HG02852 (cell line): ENCODE data around the gene TARP.
A peak's percentile ranks its signal among the peaks of the same experiment; 100 is the strongest.
"Not testable (repeated sequence)": the region's sequence is repeated elsewhere in the genome, so short reads cannot be mapped to it uniquely, and the experiment has no call there.

Experiments used
- ATAC-seq: cut with Tn5 transposase; IDR thresholded peaks from one replicate; pipeline ENCODE4 v1.9.1; 2021; ENCODE audit warnings: mild to moderate bottlenecking, moderate library complexity; ENCODE audit not compliant: unreplicated experiment

TARP gene

DNA sequence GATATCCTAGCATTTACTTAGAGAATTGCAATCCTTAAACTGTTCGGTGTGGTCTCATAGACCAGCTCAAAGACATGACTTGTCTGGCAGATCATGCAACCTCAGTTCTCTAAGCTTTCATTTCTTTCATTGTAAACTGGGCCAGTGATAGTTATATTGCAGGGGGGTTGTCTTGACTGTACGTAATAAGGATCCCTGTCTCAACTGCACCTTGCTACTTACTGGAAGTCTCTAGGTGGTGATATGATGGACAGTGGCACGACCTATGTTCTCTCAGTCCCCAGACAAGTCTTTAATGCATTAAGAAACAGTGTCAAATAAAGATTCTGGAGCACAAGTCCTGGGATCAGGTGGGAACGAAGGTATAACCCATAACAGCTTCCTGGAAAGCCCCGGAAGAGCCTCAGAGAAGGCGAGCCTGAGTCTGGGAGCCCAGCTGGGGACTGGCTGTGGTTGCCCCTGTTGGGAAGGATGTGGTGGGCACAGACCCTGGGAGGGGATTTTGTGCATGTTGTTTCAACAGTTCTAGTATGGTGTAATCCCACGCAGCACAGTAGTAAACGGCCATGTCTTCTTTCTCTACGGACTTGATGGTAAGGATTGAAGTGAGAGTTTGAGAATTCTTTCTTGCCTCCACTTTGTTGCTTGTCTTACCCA, 26.0 kb upstream of the TARP start:
- no peak for ATAC-seq

GRCh38 chr7:38296059-38296857, 22.8 kb upstream of the TARP start:
- ATAC-seq, result peak; percentile 75

- ATAC-seq, result no peak
These were observed 21.5 kb upstream of the TARP start for GRCh38 chr7:38294926-38295325.

DNA sequence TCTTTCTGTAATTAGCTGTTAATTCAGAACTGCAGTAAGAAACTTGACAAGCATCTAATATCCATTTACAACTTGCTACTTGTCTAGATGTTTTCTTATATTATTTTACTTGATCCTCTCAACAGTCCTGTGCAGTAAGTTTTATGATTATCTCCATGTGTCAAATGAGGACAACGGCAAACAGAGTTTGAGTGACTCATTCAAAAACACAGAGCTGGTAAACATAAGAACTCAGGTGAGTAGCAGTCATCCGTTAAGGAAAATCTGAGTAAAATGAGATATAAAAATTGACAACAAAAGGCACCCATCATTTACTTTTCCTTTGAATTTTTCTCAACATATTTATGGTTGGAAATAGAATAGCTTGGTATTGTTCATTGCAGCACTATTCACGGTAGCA, 19.0 kb upstream of the TARP start:
- ATAC-seq, result no peak

DNA sequence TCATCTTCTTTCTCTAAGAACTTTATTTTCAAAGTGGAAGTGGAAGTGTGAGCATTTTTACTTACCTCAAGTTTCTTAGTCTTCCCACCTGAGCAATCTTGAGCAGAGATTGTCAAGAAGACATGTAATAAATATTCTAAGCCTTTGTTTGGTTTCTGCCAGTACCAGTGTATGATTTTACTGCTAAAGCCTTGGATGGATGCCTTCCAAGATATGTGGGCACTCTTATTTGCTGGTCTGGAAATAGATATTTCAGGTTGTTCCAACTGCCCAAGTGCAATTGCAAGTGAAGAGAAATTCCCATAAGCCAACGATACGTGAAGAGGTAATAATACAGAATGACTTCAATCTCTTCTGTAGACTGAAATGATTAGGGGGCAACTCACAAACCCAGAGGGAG, 18.2 kb upstream of the TARP start:
- no peak for ATAC-seq

GRCh38 chr7:38291117-38291647, 17.7 kb upstream of the TARP start:
- no peak for ATAC-seq

GRCh38 chr7:38284553-38284952, 11.1 kb upstream of the TARP start:
- no peak for ATAC-seq

DNA sequence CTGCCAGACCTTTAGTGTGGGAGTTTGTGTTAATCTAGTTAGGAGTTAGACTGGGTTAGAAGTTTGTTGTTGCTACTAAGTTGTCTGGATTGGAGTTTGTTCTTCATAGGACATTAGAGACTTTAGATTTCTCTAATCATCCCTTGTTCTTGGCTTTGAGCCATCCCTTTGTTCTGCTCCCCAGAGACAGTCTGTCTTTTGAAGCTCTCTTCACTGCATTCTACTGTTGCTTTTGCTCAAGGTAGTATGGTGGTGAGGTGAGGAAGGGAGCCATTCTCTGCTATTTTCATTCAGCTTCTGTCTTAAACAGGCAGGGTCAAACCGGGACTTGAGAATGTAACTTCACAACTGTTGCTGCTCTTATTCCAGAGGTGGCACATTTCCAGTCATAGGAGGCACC, 10.4 kb upstream of the TARP start:
- ATAC-seq, result no peak

DNA sequence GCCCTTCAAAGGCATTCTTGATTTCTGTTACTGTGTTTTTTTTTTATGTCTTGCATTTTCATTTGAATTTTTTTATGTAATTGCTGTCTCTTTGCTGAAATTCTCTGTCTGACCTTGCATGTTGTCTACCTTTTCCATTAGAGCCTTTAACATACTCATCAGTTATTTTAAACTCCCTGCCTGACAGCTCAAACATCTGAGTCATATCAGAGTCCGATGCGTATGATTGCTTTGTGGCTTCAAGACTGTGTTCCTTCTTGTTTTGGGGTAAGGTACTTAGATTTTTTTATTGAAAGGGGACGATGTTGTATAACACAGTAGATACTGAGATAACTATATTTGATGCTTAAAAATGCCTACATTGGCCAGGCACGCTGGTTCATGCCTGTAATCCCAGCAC, 9.7 kb upstream of the TARP start:
- ATAC-seq, result no peak

DNA sequence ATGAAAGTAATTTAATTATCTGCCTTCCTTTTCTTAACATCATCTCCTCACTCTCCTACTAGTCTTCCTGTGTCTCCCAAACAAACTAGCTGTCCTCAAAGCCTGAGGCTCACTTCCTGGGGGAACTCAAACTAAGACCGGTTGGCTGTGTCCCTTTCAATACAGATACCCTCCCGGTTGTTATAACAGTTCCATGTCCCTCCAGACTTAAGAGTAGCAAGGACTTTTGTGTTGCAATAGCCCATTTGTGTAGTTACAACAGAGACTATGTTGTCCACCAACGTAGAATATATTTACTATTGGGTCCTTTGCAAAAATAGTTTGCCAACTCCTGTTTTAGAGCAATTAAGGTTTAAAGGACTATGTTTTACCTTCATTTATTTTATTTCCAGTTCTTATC, 8.6 kb upstream of the TARP start:
- ATAC-seq, result no peak

- no peak for ATAC-seq
These were observed 7.8 kb upstream of the TARP start for GRCh38 chr7:38281266-38281665.

DNA sequence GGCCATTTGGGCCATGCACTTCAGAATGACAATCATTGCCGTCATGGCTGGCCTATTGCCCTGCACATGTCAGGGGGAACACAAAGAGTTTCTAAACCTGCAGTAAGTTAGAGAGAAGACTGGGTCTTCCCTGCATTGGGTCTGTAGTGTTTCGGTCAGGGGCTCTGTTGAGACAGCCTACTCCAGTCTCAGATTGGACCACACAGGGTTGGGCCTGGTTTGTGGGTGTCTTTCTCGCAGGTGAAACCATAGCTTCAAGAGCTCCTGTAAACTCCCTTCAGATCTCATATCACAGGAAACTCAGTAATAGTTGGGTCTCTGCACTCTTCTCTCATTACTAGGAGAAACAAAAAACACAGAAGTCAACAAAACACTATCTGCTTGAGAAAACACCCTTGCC, 7.3 kb upstream of the TARP start:
- no peak for ATAC-seq

DNA sequence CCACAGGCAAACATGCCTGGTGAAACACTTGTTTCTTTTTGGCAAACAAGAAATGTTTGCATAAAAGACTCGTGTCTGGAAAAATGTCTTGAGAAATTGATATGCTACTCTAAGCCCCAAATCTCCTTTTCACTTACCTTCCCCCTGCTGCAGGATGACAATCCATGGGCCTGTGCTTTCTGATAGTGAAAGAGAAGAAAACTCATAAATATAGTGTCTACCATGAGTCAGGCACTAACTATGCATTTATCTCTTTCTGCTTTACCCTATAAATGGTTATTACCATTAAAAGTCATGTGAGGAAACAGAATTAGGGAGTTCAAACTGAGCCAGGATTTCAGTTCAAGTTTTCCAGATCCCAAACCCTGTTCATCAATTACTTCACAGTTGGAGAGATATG, 6.6 kb upstream of the TARP start:
- ATAC-seq, result no peak

DNA sequence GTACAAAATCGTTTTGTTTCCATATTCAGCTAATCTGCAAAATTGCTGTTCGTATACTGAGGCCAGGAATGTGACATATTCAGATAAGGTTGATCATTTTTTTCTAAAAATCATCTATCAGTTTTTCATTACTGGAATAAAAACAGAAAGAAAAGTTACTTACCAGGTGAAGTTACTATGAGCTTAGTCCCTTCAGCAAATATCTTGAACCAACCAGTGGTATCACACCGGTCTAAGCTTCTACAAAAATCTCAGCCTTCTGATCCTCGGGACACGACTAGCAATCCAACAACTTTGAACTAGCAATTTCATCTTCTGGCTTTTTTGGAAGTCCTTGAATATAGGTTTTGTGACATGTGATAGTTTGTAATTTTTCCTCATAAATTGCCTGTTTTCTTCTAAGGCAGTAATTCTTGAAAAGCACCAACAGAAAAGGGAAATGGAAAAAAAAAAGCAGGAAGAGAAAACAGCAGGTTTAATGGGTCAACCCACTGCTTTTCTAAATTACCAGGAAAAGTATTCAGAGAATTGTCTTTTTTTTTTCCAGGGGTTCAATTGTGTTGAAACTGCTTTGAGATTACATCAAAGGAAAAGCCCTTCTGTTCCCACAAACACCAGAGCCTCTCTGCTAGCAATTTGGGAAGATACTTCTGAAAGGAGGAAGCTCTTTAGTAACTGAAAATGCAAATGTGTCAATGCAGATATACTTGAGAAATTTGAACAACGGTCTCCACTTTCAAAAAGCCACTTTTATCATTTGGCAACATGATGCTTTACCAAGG, 2.9 kb upstream of the TARP start:
- ATAC-seq, result no peak

- ATAC-seq, result no peak
These were observed 1.6 kb upstream of the TARP start for GRCh38 chr7:38274927-38275620.

- ATAC-seq, result no peak
These were observed 1.1 kb upstream of the TARP start for GRCh38 chr7:38274486-38274885.

GRCh38 chr7:38270405-38270804, 3.0 kb downstream of the TARP start:
- ATAC-seq, result not testable (repeated sequence)

- not testable (repeated sequence) for ATAC-seq
These were observed 3.6 kb downstream of the TARP start for GRCh38 chr7:38269704-38270346.

- not testable (repeated sequence) for ATAC-seq
These were observed 7.5 kb downstream of the TARP start for GRCh38 chr7:38265958-38266357.

- not testable (repeated sequence) for ATAC-seq
These were observed 8.8 kb downstream of the TARP start for GRCh38 chr7:38264602-38265001.
